Stimulated activated naive CD8-positive, alpha-beta T cell treated with anti-CD3 and anti-CD28 coated beads, Interleukin-15, Interleukin-2, amounts not matched to agents 100 U/mL and 50 U/mL, for 24 hours (primary cell): ENCODE measurements around the gene FAN1.

Source experiments
- ATAC-seq: fragments of 150-1000 bp; cut with Tn5 transposase; one replicate; pipeline ENCODE4 v1.10.0; 2021
- DNase-seq: peaks from one replicate; pipeline ENCODE4 v3.0.0; 2021

Gene FAN1

DNA sequence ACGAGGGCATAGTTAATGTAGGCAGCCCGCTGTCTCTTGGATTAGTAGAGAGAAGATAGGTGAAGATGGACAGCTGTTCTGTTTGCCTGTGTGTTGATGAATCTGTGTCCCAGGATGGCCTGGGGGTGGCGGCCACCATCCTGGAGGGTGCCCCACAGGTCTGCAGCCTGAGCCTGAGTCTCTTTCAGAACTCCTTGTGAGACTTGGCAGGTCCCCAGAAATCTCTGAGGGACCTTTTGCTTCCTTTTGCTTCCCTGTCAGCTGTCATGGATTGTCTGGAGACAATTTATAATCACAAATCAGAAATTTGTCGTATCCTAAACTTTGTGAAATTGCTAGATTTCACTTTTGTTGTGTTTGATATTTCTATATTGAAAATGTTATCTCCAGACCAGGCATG, 17.4 kb downstream of the FAN1 start:
- no peak for ATAC-seq
- DNase-seq: no peak

DNA sequence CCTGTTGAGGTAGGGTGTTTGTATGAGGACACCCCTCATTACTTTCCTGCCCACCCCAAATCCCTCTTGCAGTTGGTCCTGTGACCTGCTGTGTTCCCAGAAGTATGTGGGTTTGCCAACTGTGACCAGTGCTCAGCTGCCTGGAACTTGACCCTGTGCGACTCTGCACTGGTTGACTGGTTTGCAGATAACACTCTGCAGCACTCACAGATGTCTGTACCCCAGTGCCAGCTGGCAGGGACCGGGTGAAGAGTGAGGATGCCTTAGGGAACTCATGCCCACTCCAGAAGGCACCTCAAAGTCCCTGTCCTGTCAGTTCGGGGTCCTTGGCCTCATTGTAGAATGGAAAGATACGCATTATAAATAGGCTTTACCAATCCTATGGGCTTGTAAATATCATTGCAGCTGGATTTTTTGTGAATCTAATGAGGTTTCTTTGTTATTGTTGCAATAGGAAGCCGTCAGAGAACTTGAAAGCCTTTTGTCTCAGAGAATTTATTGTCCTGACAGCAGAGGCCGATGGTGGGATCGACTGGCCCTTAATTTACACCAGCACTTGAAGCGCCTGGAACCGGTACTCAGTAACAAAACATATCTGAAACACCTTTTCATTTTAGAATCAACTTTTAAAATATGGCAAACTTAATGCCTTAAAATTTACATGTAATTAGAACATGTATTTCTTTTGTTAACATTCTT, 18.2 kb downstream of the FAN1 start:
- ATAC-seq: no peak
- no peak for DNase-seq

DNA sequence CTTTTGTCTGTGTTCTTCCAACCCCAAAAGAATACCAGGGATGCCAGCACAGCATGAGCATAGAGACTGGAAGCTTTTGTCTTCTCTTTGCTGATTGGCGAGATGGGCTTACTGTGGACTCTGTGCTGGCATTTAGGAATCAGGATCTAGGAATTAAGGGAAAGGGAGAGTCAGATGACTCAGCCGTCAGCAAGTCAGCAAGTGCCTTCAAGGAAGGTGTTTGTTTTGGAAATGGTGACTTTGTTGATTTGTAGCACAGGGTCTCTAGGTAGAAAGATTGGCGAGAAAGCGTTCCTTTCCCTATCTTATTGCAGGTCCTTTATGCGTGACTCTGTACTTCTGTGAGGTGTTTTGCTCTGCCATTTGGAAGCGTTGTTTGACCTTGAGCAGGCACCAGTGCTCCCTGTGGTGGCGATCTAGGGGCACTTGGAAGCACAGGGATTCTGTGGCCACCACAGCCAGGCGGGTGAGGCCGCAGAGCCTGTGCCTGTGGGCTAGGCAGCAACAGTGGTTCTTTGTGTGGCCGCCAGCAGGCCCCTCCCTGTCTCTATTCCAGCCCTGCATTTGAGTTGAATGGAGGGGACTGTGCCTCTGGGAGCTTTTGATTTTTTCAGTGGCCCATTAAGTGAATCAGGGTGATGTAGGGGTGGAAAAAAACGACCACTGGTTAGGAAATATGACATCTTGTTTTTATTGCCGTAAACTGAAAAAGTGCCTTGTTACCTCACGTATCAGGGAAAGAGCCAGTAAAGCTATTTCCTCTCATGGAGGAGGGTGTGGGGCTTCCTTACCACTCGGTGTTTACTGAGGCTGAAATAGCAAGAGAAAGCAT, 19.0 kb downstream of the FAN1 start:
- DNase-seq (no peak), ATAC-seq (no peak)

DNA sequence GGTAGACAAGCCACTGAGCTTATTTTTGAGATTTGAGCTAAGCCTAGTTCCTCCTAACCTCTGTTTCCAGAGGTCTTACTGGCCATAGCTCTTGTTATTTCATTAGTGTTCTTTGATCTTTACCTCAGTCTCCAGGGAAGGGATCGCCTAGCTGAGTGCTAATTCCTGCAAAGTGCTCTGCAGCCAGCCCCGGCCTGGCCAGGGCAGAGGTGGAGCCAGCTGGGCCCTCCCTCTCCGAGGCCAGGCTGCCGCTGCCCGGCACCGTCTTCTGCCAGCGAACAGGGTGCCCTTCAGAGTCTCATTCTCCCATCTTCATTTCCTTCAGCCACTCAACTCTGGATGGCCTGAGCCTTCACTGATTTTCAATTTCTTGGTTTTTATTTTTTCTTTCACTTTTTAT, 19.7 kb downstream of the FAN1 start:
- DNase-seq: no peak
- ATAC-seq: no peak

DNA sequence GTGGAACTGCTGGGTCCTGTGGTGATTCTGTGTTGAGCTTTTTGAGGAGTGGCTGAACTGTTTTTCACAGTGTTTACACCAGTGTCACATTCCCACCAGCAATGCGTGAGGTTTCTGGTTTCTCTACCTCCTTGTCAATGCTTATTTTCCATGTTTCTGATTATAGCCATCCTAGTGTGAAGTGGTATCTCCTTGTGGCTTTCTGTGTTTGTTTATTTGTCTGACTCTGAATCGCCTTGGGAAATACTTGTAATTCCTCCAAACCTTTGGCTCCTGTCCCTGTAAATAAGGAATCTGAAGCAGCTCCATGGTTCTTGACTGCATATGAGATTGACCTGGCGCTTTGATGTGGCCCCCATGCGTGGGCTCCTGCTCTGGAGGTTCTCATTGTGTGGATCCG, 20.6 kb downstream of the FAN1 start:
- no peak for ATAC-seq
- DNase-seq: no peak

DNA sequence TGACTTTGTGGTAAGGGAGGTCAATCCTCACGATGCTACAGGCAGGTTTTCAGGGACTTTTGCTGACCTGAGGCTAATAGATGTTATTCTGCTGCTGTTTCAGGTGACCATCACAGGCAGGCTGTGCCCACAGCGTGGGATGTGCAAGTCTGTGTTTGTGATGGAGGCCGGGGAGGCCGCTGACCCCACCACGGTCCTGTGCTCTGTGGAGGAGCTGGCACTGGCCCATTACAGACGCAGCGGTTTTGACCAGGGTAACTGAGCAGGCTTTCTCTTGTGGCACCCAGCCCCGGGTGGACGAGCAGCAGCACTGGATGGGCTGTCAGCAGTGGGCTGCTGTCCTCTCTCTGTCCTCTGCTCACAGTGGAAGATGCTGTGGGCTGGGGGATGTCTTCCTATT, 22.0 kb downstream of the FAN1 start:
- DNase-seq (no peak), ATAC-seq (no peak)

DNA sequence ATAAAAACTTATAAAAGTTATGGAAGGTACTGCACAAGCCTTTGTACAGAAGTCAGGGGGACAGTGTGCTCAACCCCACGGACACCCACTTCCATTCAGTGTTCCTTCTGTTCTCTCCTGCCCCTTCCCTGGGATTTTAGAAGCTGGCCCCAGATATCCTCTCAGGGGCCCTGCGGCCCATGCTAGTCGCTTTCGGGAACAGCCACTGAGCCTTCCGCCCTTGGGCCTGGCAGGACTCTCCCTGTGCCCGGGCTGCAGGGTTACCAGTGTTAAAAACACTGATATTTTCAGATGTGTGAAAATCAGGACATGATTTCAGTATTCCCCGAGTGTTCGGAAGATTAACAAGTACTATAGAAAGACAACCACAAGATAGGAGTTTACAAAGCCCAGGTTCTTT, 22.4 kb downstream of the FAN1 start:
- ATAC-seq: no peak
- no peak for DNase-seq

DNA sequence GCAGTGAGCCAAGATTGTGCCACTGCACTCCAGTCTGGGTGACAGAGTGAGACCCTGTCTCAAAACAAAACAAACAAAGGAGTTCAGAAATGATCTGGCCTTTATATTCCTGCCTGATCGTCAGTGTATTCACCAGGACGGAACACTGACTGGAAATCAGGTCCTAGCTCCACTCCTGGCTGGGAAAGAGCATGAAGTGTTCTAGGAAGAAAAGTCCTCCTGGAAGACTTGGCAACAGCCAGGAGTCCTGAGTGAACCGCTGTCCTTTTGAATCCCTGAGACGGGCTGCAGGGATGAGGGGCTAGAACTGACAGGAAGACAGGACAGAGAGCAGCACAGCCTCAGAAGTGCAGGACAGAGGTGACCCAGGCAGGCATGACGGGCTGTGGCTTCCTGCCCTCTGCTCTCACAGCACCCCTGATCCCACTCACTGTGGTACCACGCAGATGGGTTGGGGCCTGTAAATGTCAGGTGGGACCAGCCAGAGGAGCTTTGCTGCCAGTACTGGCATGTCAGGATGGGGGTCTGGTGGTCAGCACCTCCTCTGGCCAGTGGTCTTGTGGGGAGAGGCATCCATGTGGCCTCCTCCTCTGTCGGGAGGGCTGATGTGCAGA, 23.5 kb downstream of the FAN1 start:
- no peak for DNase-seq
- peak; percentile 44 for ATAC-seq

DNA sequence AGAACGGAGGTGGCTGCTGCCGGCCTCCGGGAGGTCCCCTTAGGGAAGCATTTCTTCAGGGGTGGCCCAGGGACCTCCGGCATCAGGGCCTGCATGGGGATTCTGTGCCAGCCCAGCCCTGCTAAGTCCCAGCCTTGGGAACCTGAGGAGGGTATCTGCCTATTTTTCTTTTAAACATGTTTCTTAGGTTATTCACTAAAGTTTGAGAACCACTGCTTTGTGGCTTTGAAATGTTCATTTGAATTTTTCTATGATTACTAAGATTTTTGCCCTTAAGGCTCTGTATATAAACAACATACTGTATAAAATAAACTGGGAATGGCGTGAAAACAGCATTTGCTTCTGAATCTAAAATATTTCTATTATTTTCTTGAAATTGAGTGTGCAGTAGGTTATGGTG, 24.4 kb downstream of the FAN1 start:
- no peak for DNase-seq
- ATAC-seq: no peak

DNA sequence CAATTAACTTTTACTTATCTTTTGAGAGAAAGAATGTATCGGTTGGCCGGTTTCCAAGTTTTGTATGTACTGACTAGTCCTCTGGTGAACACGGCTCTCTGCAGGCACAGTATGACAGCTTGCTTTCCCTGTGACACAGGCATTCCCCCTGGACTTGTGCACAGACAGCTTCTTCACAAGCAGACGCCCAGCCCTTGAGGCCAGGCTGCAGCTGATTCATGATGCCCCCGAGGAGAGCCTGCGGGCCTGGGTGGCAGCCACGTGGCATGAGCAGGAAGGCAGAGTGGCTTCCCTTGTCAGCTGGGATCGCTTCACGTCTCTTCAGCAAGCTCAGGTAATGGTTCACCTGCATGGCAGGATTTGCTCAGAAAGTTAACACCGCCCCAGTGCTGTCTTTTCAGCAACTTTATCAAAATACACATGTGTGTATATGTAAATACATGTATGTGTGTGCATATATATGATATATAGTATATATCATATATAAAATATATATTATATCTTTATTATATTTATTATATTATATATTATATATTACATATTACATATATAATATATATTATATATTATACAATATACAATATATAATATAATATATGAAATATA, 25.5 kb downstream of the FAN1 start:
- ATAC-seq (no peak), DNase-seq (no peak)

DNA sequence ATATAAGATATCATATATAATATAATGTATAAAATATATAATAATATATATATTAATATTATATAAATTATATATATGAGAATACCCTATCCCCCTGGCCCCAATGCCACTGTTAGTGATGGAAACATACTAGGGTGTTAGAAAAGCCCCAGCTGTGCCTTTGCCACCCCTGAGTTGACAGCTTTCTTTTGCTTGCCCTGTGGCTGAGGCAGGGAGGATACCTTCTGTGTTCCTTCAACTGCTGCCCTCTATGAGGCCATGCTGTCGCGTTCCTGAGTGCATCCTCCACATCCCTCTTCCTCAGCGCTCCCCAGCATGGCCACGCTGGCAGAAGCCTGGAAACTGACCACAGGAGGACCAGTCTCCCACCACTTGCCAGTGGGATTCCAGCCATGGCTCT, 26.3 kb downstream of the FAN1 start:
- ATAC-seq (no peak), DNase-seq (no peak)

DNA sequence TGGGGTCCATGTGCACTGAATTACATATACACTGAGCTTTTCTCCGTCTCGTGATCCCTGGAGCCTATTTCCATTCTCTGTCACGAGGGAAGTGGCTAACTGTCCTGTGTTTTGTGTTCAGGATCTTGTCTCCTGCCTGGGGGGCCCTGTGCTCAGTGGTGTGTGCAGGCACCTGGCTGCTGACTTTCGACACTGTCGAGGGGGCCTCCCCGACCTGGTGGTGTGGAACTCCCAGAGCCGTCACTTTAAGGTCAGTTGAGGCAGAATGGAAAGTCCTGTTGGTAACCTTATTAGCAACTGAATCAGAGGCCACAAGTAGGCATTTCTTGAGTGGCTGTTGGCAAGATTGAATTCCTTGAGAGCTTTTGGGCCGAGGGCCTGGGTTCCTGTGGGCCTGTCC, 26.7 kb downstream of the FAN1 start:
- ATAC-seq (peak; percentile 25), DNase-seq (no peak)

DNA sequence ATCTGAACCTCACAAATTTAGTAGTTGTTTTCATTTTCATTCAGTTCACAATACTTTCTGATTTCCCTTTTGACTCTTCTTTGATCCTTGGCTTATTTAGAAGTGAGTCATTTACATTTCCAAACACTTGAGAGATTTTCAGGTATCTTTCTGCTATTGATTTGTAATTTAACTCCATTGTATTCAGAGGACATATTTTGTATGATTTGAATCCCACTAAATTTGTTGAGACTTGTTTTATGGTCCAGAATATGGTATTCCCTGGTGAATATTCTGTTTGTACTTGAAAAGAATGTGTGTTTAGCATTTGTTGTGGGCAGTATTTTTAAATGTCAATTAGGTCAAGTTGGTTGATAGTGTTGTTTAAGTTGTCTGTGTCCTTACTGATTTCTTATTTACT, 29.6 kb downstream of the FAN1 start:
- DNase-seq: no peak

DNA sequence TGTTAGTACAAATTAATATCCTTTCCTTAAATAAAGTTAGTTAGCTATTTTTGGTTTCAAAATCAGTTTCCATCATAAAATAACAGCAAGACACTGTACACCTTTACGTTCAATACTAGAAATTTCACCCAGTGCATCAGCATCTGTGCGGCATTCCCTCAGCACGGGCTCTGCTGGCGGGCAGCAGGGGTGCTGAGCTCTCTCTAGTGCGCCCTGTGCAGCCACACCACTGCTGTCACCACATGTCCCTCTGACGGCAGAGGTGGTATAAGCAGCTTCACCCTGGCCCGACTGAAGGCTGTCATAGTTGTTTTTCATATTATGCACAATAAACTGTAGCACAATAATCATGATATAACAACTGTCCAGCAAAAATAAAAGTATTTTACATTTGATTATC, 35.4 kb downstream of the FAN1 start:
- DNase-seq (no peak), ATAC-seq (no peak)

More for the DNA sequence above, 29.6 kb downstream of the FAN1 start:
- ATAC-seq: no peak

DNA sequence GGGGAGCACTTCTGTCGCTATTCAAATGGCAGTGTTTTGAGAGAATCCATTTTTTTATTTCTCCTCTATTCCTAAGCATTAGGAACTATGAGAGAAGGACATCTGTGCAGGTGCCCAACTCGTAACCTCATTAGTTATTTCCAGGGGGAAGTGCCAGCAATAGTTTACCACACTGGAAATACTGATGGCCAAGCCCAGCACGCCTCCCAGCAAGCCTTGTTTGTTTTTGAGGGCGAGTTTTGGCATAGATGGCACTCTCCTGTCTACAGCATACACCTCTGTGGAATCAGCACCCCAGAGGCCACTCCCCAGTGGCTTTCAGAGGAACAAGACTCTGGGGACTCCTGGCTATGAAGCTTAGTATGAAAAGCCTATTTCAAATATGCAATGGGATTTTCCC, 36.6 kb downstream of the FAN1 start:
- ATAC-seq: no peak

DNA sequence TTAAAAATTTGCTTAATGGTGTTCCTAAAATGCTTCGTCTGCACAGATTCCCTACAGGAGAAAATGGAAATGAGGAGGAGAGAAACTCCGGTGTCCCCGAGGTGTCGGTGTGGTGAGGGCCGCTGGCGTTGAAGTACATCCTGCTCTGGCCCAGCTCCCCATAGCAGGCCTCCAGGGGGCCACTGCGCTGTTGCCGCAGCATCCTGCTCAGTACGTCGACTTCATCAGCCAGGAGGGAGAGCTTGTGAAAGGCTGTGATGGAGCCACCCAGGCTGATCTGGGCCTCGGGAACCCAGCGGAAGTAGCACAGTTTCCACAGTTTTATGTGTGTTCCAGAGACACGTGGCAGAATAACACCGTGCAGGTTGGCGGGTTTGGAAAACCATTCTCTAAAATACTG, 37.8 kb downstream of the FAN1 start:
- ATAC-seq (no peak), DNase-seq (no peak)

More for the DNA sequence above, 36.6 kb downstream of the FAN1 start:
- DNase-seq: no peak

DNA sequence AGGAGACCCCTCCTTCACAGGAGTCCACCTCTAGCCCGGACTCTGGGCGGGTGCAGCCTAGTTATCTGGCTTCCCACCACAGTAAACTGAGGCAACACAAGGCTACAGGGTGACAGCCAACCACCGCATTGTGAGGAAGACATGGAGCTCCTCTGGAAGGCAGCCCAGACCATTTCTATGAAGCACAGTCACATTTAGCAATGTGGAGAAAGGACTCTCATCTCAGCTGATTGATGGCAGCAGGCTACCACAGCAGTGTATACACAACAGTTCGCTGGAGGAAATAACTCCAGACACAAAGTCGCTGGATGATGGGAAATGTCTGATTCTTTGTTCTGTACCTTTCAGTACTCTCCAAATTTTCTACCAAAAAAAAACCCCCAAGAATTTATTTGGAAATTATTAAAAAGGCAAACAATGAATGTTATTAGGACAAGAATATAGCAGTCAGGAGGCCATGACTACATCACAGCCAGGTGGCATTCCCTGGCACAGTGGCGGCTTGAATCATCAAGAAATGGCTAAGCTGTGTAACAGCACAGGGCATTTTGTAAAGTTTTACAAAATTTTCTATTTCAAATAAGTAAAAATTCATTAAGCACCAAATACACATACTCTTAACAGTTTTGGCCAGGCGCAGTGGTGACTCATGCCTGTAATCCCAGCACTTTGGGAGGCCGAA, 40.1 kb downstream of the FAN1 start:
- no peak for ATAC-seq

DNA sequence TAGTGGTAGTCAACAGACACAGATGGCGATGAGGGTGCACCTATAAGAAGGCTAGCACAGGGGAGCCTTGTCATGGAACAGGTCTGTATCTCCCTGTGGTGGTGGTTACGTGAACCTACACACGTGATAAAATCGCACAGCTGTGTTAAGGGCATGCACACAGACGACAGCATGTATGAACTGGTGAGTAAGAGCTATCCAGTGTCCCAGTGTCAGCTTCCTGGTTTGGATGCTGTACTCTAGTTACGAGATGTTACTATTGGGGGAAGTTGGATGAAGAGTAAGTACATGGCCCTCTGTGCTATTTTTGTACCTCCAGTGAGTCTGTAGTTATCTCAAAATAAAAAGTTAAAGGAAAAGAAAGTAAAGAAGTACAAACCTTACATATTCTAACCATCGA, 49.5 kb downstream of the FAN1 start:
- ATAC-seq: no peak
- DNase-seq: no peak

More for the DNA sequence above, 40.1 kb downstream of the FAN1 start:
- no peak for DNase-seq

DNA sequence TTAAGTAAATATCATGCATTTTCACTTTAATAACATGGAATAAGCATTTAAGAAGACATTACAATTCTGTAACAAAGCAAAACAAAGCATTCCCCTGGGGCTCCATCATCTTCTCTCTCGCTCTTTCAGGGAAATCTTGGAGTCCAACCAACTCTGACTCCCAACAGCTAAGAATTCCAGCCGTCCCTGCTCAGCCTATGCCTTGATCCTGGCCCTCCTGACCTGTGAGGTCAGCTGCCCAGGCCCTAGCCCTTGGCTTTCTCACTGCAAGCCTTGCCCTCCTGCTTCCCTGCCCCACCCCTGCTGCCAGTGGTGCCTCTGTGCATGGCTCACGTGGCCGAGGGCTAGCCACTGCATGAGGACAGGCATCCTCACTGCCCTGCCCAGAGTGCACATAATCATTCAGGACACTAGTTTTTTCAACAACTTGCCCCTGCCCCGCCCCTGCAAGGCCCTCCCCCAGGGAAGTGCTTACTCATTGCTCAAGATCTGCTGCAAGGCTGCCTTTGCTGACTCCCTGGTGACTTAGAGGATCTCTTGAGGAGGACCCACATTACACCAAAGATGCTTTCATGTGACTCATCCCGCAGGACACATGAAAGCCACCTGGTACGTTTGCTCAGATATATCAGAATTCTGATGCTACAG, 50.1 kb downstream of the FAN1 start:
- ATAC-seq (peak; percentile 46), DNase-seq (peak; percentile 12)

DNA sequence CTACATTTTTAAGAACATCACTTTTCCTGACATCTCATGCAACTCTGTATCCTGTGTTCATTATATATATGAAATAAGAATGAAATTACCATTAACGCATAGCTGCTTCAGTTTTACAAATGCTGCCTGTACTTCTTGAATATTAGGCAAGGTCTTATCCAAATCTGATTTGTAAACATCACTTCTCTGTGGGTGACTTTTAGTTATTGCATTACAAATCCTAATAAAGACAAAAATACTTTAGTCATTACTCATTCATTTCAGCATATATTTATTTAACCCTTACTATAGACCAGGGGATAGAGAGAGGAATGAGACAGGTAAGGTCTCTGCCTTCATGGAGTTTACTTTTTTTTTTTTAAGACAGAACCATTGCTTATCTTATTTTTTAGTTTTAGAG, 51.0 kb downstream of the FAN1 start:
- DNase-seq (no peak), ATAC-seq (no peak)

DNA sequence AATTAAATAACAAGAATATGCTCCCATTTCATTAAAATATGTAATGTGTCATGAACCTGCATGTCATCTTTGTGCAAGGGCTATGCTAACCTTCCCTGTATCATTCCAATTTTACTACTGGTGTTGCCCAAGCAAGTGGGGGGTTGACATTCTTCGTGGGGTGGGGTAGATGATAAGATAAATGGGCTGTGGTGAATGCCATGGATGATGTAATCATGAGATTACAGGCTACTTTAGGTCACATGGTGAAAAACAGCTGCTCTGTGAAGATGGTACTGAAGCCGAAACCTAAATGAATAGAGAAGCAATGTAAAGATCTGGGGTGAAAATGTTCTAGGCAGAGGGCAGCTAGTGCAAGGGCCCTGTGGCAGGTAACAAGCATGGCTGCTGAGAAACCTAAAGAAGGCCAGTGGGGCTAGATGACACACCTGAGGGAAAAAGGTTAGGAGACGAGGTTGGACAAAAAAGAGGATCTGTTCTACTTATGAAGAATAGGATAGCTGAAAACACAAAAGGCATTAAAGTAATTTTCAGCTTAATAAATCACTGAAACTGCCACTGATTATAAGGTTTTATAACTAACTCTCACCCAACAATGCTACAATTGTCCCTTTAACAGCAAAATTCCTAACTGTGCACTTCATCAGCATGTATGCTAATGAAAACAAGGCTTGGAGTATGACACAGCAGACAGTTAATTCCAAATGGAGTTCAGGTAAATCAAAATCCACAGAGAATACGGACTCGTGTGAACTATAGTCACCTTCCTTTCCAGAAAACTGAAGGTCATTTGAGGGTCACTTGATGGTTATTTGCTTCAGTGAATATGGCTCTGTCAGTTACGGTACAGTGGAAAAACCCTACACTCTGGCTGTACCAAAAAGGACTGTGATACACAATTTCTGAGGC, 52.8 kb downstream of the FAN1 start:
- DNase-seq (no peak), ATAC-seq (no peak)
